PC-9 (cell line): Measurements from ENCODE around the gene CCDC124. TPM values are rescaled to one million over a fixed set of nuclear protein-coding genes. Genes with fewer than 3 reads are reported as not detected.

Experiments
- BruUV-seq: library from RNA; stranded (reverse); fragments of 400-500 nt; replicated peaks from 2 replicates; lab custom pipeline; 2021; lab: Mats Ljungman, UMichigan
- CTCF ChIA-PET: fragments of 300-600 bp; sonication (Branson Sonifier 250); formaldehyde crosslinking; loops from one replicate; lab custom pipeline; 2022; ENCODE audit warnings: antibody characterized with exemption; lab: Charles Lee
- POLR2A ChIA-PET: fragments of 300-600 bp; sonication (Branson Sonifier 250); formaldehyde crosslinking; loops from one replicate; lab custom pipeline; 2022; ENCODE audit warnings: antibody characterized with exemption; ENCODE audit not compliant: unreplicated experiment; lab: Charles Lee
- DNase-seq, 2 experiments: peaks; one replicate each; pipeline versions ENCODE4 v3.0.0 to v3.0.0-alpha.2; 2015 to 2022; ENCODE audit warnings: mixed read lengths in 1 of 2
- H2AFZ ChIP-seq: fragments of 200-600 bp; sonication (generic); 2 replicates; pipeline ENCODE4 v1.8.1; 2017; ENCODE audit warnings: antibody characterized with exemption
- H3F3A ChIP-seq: fragments of 200-600 bp; sonication (generic); 2 replicates; pipeline ENCODE4 v1.8.1; 2017; ENCODE audit warnings: antibody characterized with exemption, mild to moderate bottlenecking, low read depth; ENCODE audit not compliant: insufficient read depth
- H3K27ac ChIP-seq: fragments of 200-600 bp; sonication (generic); 2 replicates; pipeline ENCODE4 v1.6.1; 2016; ENCODE audit warnings: mixed run types
- H3K27me3 ChIP-seq: fragments of 200-600 bp; sonication (generic); 2 replicates; pipeline ENCODE4 v1.6.1; 2016; ENCODE audit warnings: low read depth, mixed run types; ENCODE audit not compliant: insufficient read depth
- H3K36me3 ChIP-seq: fragments of 200-600 bp; sonication (generic); 2 replicates; pipeline ENCODE4 v1.6.1; 2016; ENCODE audit warnings: low read depth, mixed run types
- H3K4me1 ChIP-seq: fragments of 200-600 bp; sonication (generic); replicated peaks from 2 replicates; pipeline ENCODE4 v1.6.1; 2016; ENCODE audit warnings: mixed run types; ENCODE audit not compliant: insufficient read depth
- H3K4me2 ChIP-seq: fragments of 200-600 bp; sonication (generic); 2 replicates; pipeline ENCODE4 v1.6.1; 2017; ENCODE audit warnings: mixed run types
- H3K4me3 ChIP-seq: fragments of 200-600 bp; sonication (generic); 2 replicates; pipeline ENCODE4 v1.6.1; 2016; ENCODE audit warnings: mixed run types
- H3K79me2 ChIP-seq: fragments of 200-600 bp; sonication (generic); 2 replicates; pipeline ENCODE4 v1.6.1; 2017; ENCODE audit warnings: low read depth, mixed run types
- H3K9me2 ChIP-seq: fragments of 200-600 bp; sonication (generic); 2 replicates; pipeline ENCODE4 v1.8.1; 2017; ENCODE audit warnings: mild to moderate bottlenecking; ENCODE audit not compliant: insufficient read depth
- H3K9me3 ChIP-seq: fragments of 200-600 bp; sonication (generic); 2 replicates; pipeline ENCODE4 v1.8.1; 2016; ENCODE audit warnings: low read depth; ENCODE audit not compliant: insufficient read depth
- H4K20me1 ChIP-seq: fragments of 200-600 bp; sonication (generic); 2 replicates; pipeline ENCODE4 v1.8.1; 2017; ENCODE audit not compliant: insufficient read depth
- EZH2 ChIP-seq: fragments of 200-600 bp; sonication (generic); IDR thresholded peaks from 2 replicates; pipeline ENCODE4 v1.8.0; 2017; ENCODE audit warnings: antibody characterized with exemption, low read depth
- intact Hi-C: fragments of 100-400 bp; cut with micrococcal nuclease; formaldehyde crosslinking; loops from one replicate; pipeline ENCODE4 v1.10.0; 2022; ENCODE audit not compliant: unreplicated experiment
- total RNA-seq: library from RNA; stranded (reverse); gene quantifications from 2 replicates; pipeline ENCODE4 v1.2.3, GENCODE V29; 2021
- TF ChIP-seq, protein P1 (sequence below): fragments of 200-600 bp; sonication (generic); conservative IDR thresholded peaks from 2 replicates; pipeline ENCODE4 v1.6.1; 2017; ENCODE audit warnings: mixed run types, antibody characterized with exemption, mild to moderate bottlenecking, moderate library complexity

The CCDC124 gene
- total RNA-seq, 1 experiment from 2014 or later: 118 TPM

- no peak overlapping the region for H2AFZ ChIP-seq
- no peaks in the 10 kb centered on the region for H3K79me2 ChIP-seq
- no peaks in the 10 kb centered on the region for H3K9me2 ChIP-seq
- no peak overlapping the region for H3K4me3 ChIP-seq
- no peak for DNase-seq
- TF ChIP-seq, protein P1, sequence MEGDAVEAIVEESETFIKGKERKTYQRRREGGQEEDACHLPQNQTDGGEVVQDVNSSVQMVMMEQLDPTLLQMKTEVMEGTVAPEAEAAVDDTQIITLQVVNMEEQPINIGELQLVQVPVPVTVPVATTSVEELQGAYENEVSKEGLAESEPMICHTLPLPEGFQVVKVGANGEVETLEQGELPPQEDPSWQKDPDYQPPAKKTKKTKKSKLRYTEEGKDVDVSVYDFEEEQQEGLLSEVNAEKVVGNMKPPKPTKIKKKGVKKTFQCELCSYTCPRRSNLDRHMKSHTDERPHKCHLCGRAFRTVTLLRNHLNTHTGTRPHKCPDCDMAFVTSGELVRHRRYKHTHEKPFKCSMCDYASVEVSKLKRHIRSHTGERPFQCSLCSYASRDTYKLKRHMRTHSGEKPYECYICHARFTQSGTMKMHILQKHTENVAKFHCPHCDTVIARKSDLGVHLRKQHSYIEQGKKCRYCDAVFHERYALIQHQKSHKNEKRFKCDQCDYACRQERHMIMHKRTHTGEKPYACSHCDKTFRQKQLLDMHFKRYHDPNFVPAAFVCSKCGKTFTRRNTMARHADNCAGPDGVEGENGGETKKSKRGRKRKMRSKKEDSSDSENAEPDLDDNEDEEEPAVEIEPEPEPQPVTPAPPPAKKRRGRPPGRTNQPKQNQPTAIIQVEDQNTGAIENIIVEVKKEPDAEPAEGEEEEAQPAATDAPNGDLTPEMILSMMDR: no peak
- no peak for TF ChIP-seq EZH2
- intact Hi-C loops: no loop called here
- no peaks in the 10 kb centered on the region for H3K36me3 ChIP-seq
- peaks cover 2% of the 10 kb centered on the region; the same call in 1 of the 2 replicates for H4K20me1 ChIP-seq
- no peak overlapping the region for H3K4me2 ChIP-seq
- CTCF ChIA-PET: no interaction called here
- BruUV-seq: no TSS peak
- no peak overlapping the region for H3K27ac ChIP-seq
- no peaks in the 10 kb centered on the region for H3K9me3 ChIP-seq
- POLR2A ChIA-PET: no interaction called here
- H3F3A ChIP-seq: peaks cover 22% of the 10 kb centered on the region; the same call in 1 of the 2 replicates
- H3K27me3 ChIP-seq: no peaks in the 10 kb centered on the region
- H3K4me1 ChIP-seq: no peaks in the 10 kb centered on the region
Observed at GRCh38 chr19:17989425-17990094, 56.7 kb downstream of the CCDC124 start.

DNA sequence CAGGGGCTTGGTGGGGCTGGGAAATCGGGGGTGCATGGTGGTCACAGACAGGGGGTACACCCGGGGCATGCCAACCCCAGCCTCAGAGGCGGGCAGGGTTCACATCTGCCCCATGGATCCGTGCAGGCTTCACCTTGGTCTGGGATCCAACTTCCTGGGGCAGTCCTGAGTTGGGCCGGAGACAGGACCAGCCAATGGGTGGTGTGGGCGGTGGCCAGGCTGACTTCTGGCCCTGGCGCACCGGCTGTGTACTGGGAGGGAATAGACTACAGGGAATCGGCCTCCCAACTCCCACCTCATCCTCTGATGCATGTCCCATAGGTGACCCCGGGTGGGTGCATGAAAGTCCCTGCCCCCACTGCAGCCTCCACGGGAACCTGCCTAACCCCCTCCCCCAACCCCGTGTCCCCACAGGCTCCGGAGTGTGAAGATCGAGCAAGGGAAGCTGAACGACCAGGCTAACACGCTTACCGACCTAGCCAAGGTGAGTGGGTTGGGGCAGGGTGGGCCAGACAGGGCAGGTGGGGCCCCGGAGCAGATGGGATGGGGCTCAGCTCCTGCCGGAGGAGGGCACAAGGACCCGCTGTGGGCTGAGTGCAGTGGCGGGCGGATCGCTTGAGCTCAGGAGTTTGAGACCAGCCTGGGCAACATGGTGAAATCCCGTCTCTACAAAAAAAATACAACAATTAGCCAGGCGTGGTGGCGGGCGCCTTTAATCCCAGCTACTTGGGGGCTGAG is 60.4 kb downstream of the CCDC124 start:
- no peak for TF ChIP-seq EZH2
- TF ChIP-seq, protein P1: no peak
- intact Hi-C loops: no loop called here
- Histone ChIP-seq H2AFZ (no peak overlapping the region), H3K27ac (no peak overlapping the region), H3K9me2 (no peaks in the 10 kb centered on the region), H3K36me3 (no peaks in the 10 kb centered on the region), H3K4me2 (no peak overlapping the region), H3K4me1 (peaks cover 14% of the 10 kb centered on the region), H4K20me1 (peaks cover 4% of the 10 kb centered on the region; the same call in 1 of the 2 replicates), H3K27me3 (no peaks in the 10 kb centered on the region), H3K9me3 (no peaks in the 10 kb centered on the region), H3K79me2 (peaks cover 14% of the 10 kb centered on the region; the same call in 1 of the 2 replicates), H3F3A (peaks cover 32% of the 10 kb centered on the region), H3K4me3 (no peak overlapping the region)
- no TSS peak for BruUV-seq
- POLR2A ChIA-PET: no interaction called here
- no peak for DNase-seq
- CTCF ChIA-PET: interaction anchor here (0.6 kb wide), 1 partner anchor 53 kb away, joined by 8 read pairs; no protein-coding TSS in a partner anchor

Other genes starting within 250 kb of the CCDC124 start
- gene UNC13A, start 244.7 kb upstream of the CCDC124 start, total RNA-seq: 0.17 and 0.20 TPM in 2 replicates
- gene MAP1S, start 213.5 kb upstream of the CCDC124 start, total RNA-seq: 74.6 and 86.9 TPM in 2 replicates
- 34.8 and 36.5 TPM in 2 replicates for gene FCHO1, start 181.5 kb upstream of the CCDC124 start, total RNA-seq
- 47.7 and 65.9 TPM in 2 replicates for gene B3GNT3, start 137.9 kb upstream of the CCDC124 start, total RNA-seq
- 3.2 and 4.0 TPM in 2 replicates for gene INSL3, start 111.5 kb upstream of the CCDC124 start, total RNA-seq
- 13.5 and 16.2 TPM in 2 replicates for gene JAK3, start 85.0 kb upstream of the CCDC124 start, total RNA-seq
- 1,887 and 2,038 TPM in 2 replicates for gene RPL18A, start 73.1 kb upstream of the CCDC124 start, total RNA-seq
- gene SLC5A5, start 61.1 kb upstream of the CCDC124 start, total RNA-seq: 0.18 TPM in 1 of 2 replicates, not detected in the other
- 0.09 TPM in 1 of 2 replicates, not detected in the other for gene KCNN1, start 34.1 kb downstream of the CCDC124 start, total RNA-seq
- gene ARRDC2, start 75.2 kb downstream of the CCDC124 start, total RNA-seq: 15.5 and 20.6 TPM in 2 replicates
- 0.55 and 1.1 TPM in 2 replicates for gene IL12RB1, start 153.9 kb downstream of the CCDC124 start, total RNA-seq
- gene MAST3, start 164.8 kb downstream of the CCDC124 start, total RNA-seq: 14.1 and 15.8 TPM in 2 replicates
- gene PIK3R2, start 220.1 kb downstream of the CCDC124 start, total RNA-seq: 58.3 and 61.8 TPM in 2 replicates
- 26.1 and 35.8 TPM in 2 replicates for gene IFI30, start 240.8 kb downstream of the CCDC124 start, total RNA-seq